H1 (cell line): ENCODE data around the gene TIAM2. TPM values are rescaled to one million over a fixed set of nuclear protein-coding genes. Genes with fewer than 3 reads are reported as not detected.

Experiments used
- CTCF ChIA-PET: fragments of 300-600 bp; sonication (Branson Sonifier 250); formaldehyde crosslinking; loops from one replicate; lab custom pipeline; 2021; ENCODE audit not compliant: partially characterized antibody; lab: Charles Lee
- POLR2A ChIA-PET: fragments of 300-600 bp; sonication (Branson Sonifier 250); formaldehyde crosslinking; loops from one replicate; lab custom pipeline; 2021; ENCODE audit warnings: inconsistent platforms; ENCODE audit not compliant: partially characterized antibody; lab: Charles Lee
- DNase-seq, 2 experiments: peaks; one replicate each; pipeline versions ENCODE4 v3.0.0 to v3.0.0-alpha.2; 2010 to 2022; ENCODE audit warnings: low spot score in 2 of 2, low read depth in 1 of 2, mixed read lengths in 1 of 2
- FAIRE-seq: peaks from 2 replicates; lab custom pipeline; 2011; peaks lifted over from hg19 to GRCh38; lab: Jason Lieb, UNC
- H2AFZ ChIP-seq: 2 replicates; pipeline ENCODE4 v1.8.1; 2012; ENCODE audit warnings: low read length, inconsistent platforms
- H2AK5ac ChIP-seq: 2 replicates; pipeline ENCODE4 v1.6.1; 2013; ENCODE audit warnings: low read depth, low read length
- H2BK120ac ChIP-seq: replicated peaks from 2 replicates; pipeline ENCODE3; 2013; ENCODE audit warnings: low read depth, low read length, inconsistent platforms
- H2BK12ac ChIP-seq: 2 replicates; pipeline ENCODE4 v1.6.1; 2013; ENCODE audit warnings: low read depth, low read length
- H2BK15ac ChIP-seq: 2 replicates; pipeline ENCODE4 v1.6.1; 2013; ENCODE audit warnings: low read length
- H2BK20ac ChIP-seq: 2 replicates; pipeline ENCODE4 v1.6.1; 2013; ENCODE audit warnings: low read length
- H2BK5ac ChIP-seq: 2 replicates; pipeline ENCODE4 v1.6.1; 2013; ENCODE audit warnings: low read depth, low read length
- H3K14ac ChIP-seq: 2 replicates; pipeline ENCODE4 v1.6.1; 2013; ENCODE audit warnings: inconsistent platforms; ENCODE audit not compliant: insufficient read length
- H3K18ac ChIP-seq: 2 replicates; pipeline ENCODE4 v1.6.1; 2013; ENCODE audit warnings: low read length; ENCODE audit errors: extremely low read depth
- H3K23ac ChIP-seq: 2 replicates; pipeline ENCODE4 v1.6.1; 2013; ENCODE audit warnings: inconsistent platforms; ENCODE audit not compliant: insufficient read length
- H3K23me2 ChIP-seq: 2 replicates; pipeline ENCODE4 v1.6.1; 2013; ENCODE audit warnings: low read depth, low read length
- H3K27ac ChIP-seq: 2 replicates; pipeline ENCODE4 v1.6.1; 2011; ENCODE audit warnings: low read depth, low read length, inconsistent platforms
- H3K27me3 ChIP-seq, 4 experiments: replicated peaks in 1 of 4; 1 replicate in 1 of 4; 2 replicates in 3 of 4; pipeline versions ENCODE4 v1.6.1 to v1.8.1; 2011 to 2013; ENCODE audit warnings: low read length in 3 of 4, mild to moderate bottlenecking in 3 of 4, inconsistent platforms in 2 of 4, mixed read lengths in 2 of 4, moderate library complexity in 1 of 4; ENCODE audit not compliant: control insufficient read depth in 3 of 4, insufficient read depth in 3 of 4; ENCODE audit errors: extremely low read depth in 1 of 4
- H3K36me3 ChIP-seq, 4 experiments: 2 replicates each; pipeline versions ENCODE4 v1.6.1 to v1.8.1; 2011 to 2013; ENCODE audit warnings: mild to moderate bottlenecking in 4 of 4, low read length in 3 of 4, moderate library complexity in 2 of 4, control low read depth in 1 of 4, inconsistent platforms in 1 of 4; ENCODE audit not compliant: insufficient read depth in 4 of 4, control insufficient read depth in 2 of 4
- H3K4ac ChIP-seq: replicated peaks from 2 replicates; pipeline ENCODE3; 2013; ENCODE audit warnings: low read length, low read depth, mixed read lengths, inconsistent platforms; ENCODE audit not compliant: insufficient read length
- H3K4me1 ChIP-seq, 4 experiments: replicated peaks in 1 of 4; 1 replicate in 1 of 4; 2 replicates in 3 of 4; pipeline versions ENCODE4 v1.6.1 to v1.8.1; 2011 to 2013; ENCODE audit warnings: low read length in 3 of 4, inconsistent platforms in 2 of 4, mixed read lengths in 1 of 4; ENCODE audit not compliant: insufficient read depth in 4 of 4, control insufficient read depth in 3 of 4
- H3K4me2 ChIP-seq, 2 experiments: 2 replicates each; pipeline versions ENCODE4 v1.6.1 to v1.8.1; 2011 to 2013; ENCODE audit warnings: low read depth in 2 of 2, low read length in 2 of 2, control low read depth in 1 of 2, inconsistent platforms in 1 of 2, mild to moderate bottlenecking in 1 of 2; ENCODE audit not compliant: insufficient read depth in 1 of 2
- H3K4me3 ChIP-seq, 4 experiments: fragments of 200-600, 300-600 bp in 1 of 4; sonication (generic), shearing (Covaris generic), sonication (Bioruptor Twin) in 1 of 4; 2 replicates each; pipeline versions ENCODE4 v1.5.1 to v1.8.1; 2011 to 2016; ENCODE audit warnings: low read length in 4 of 4, low read depth in 3 of 4, control low read depth in 2 of 4, inconsistent platforms in 2 of 4, mild to moderate bottlenecking in 2 of 4, mixed read lengths in 1 of 4, moderate library complexity in 1 of 4; ENCODE audit not compliant: insufficient read depth in 2 of 4; ENCODE audit errors: extremely low read depth in 1 of 4
- H3K56ac ChIP-seq: replicated peaks from 2 replicates; pipeline ENCODE3; 2013; ENCODE audit warnings: low read depth, mild to moderate bottlenecking, mixed read lengths, low read length, inconsistent platforms; ENCODE audit not compliant: insufficient read length
- H3K79me1 ChIP-seq: 2 replicates; pipeline ENCODE4 v1.6.1; 2013; ENCODE audit warnings: low read depth, low read length, control low read depth
- H3K79me2 ChIP-seq, 2 experiments: 2 replicates each; pipeline versions ENCODE4 v1.6.1 to v1.8.1; 2012 to 2013; ENCODE audit warnings: low read length in 2 of 2, mild to moderate bottlenecking in 2 of 2, inconsistent platforms in 1 of 2; ENCODE audit not compliant: insufficient read depth in 2 of 2, control insufficient read depth in 1 of 2
- H3K9ac ChIP-seq, 4 experiments: replicated peaks in 1 of 4; 1 replicate in 1 of 4; 2 replicates in 3 of 4; pipeline versions ENCODE4 v1.6.1 to v1.8.1; 2011 to 2013; ENCODE audit warnings: low read depth in 3 of 4, low read length in 3 of 4, control low read depth in 2 of 4, mild to moderate bottlenecking in 2 of 4, moderate library complexity in 2 of 4, inconsistent platforms in 1 of 4; ENCODE audit errors: extremely low read depth in 1 of 4
- H3K9me3 ChIP-seq, 2 experiments: 2 replicates each; pipeline versions ENCODE4 v1.6.1 to v1.8.1; 2012 to 2013; ENCODE audit warnings: mild to moderate bottlenecking in 2 of 2, moderate library complexity in 2 of 2, control low read depth in 1 of 2, inconsistent platforms in 1 of 2, low read depth in 1 of 2, low read length in 1 of 2, mixed read lengths in 1 of 2; ENCODE audit not compliant: insufficient read depth in 2 of 2
- H4K20me1 ChIP-seq, 2 experiments: replicated peaks in 1 of 2; 2 replicates each; pipeline versions ENCODE3 to v1.8.1; 2011 to 2013; ENCODE audit warnings: inconsistent platforms in 2 of 2, low read length in 2 of 2, mild to moderate bottlenecking in 1 of 2; ENCODE audit not compliant: insufficient read depth in 2 of 2, control insufficient read depth in 1 of 2
- H4K5ac ChIP-seq: 2 replicates; pipeline ENCODE4 v1.6.1; 2013; ENCODE audit warnings: low read length, low read depth, mixed read lengths, inconsistent platforms; ENCODE audit not compliant: insufficient read length
- H4K8ac ChIP-seq: 2 replicates; pipeline ENCODE4 v1.8.0; 2013; ENCODE audit warnings: mild to moderate bottlenecking, moderate library complexity, low read length, inconsistent platforms; ENCODE audit not compliant: insufficient read depth; ENCODE audit errors: extremely low read depth
- H4K91ac ChIP-seq: replicated peaks from 2 replicates; pipeline ENCODE3; 2013; ENCODE audit warnings: low read length, mixed read lengths, inconsistent platforms; ENCODE audit not compliant: insufficient read length
- ATF2 ChIP-seq: IDR thresholded peaks from 2 replicates; pipeline ENCODE4 v1.6.1; 2012; ENCODE audit warnings: low read length, inconsistent platforms
- BRCA1 ChIP-seq: IDR thresholded peaks from 2 replicates; pipeline ENCODE4 v1.6.1; 2012; ENCODE audit warnings: low read depth, low read length, improper control_type of control experiment
- CBX8 ChIP-seq: fragments of 300-800, 300-1000 bp; sonication (generic); IDR thresholded peaks from 2 replicates; pipeline ENCODE4 v1.7.1; 2016; ENCODE audit warnings: low read depth, low read length, borderline replicate concordance
- CREB1 ChIP-seq: IDR thresholded peaks from 2 replicates; pipeline ENCODE4 v1.6.1; 2012; ENCODE audit warnings: inconsistent platforms
- E2F6 ChIP-seq: IDR thresholded peaks from 2 replicates; pipeline ENCODE4 v1.6.1; 2012; ENCODE audit warnings: inconsistent platforms
- EGR1 ChIP-seq: IDR thresholded peaks from 2 replicates; pipeline ENCODE4 v1.6.1; 2011; ENCODE audit warnings: low read depth, low read length, borderline replicate concordance
- RAD21 ChIP-seq, 2 experiments: IDR thresholded peaks in 1 of 2; conservative IDR thresholded peaks in 1 of 2; 2 replicates each; pipeline ENCODE4 v1.6.1; 2011; ENCODE audit warnings: low read depth in 2 of 2, low read length in 2 of 2, improper control_type of control experiment in 1 of 2, inconsistent platforms in 1 of 2, mild to moderate bottlenecking in 1 of 2, moderate library complexity in 1 of 2
- TEAD4 ChIP-seq: IDR thresholded peaks from 2 replicates; pipeline ENCODE4 v1.6.1; 2012; ENCODE audit warnings: low read depth, low read length, inconsistent platforms, mixed read lengths
- whole genome bisulfite sequencing, 2 experiments: shearing (Covaris generic) in 1 of 2; methylation state at CpG; one replicate each; pipeline versions ENCODE4 v1.1.6 to v1.1.7; 2013 to 2015; ENCODE audit warnings: low lambda C conversion rate in 2 of 2, mixed read lengths in 2 of 2, inconsistent platforms in 1 of 2, low coverage in 1 of 2, missing lambda C conversion rate in 1 of 2; ENCODE audit not compliant: insufficient replicate concordance in 2 of 2, insufficient coverage in 1 of 2, insufficient read length in 1 of 2; ENCODE audit errors: extremely low coverage in 1 of 2, missing lambda C conversion rate in 1 of 2; 5-methylcytosine and 5-hydroxymethylcytosine counted together
- polyA plus RNA-seq, 7 experiments: library from polyadenylated mRNA; depleted of rRNA in 3 of 7; stranded (reverse) in 5 of 7; unstranded in 2 of 7; fragments of >200 nt in 5 of 7; fragments of 200-250 nt in 2 of 7; gene quantifications; 1 replicate in 5 of 7; 2 replicates in 1 of 7; 4 replicates in 1 of 7; pipeline versions ENCODE4 v1.2.1 to v1.2.3, GENCODE V29; 2011 to 2013; ENCODE audit warnings: missing spikeins in 2 of 7, mixed read lengths in 2 of 7
- total RNA-seq: library from RNA; stranded (reverse); fragmentation: NEBNext Ultra II Directional; extraction: Animal tissue kit (Norgen Biotek cat#: 25700); gene quantifications from 2 replicates; pipeline ENCODE4 v1.2.1, GENCODE V29; 2021

Gene TIAM2
- total and polyA plus RNA-seq, 2 of the 8 experiments (the other 6 are each of a cell fraction or from before 2014, with no cell fraction given) = 7.4 to 23.9 TPM

GRCh38 chr6:155245831-155246230 is 250.7 kb downstream of the TIAM2 start:
- H3K27ac ChIP-seq = no peak overlapping the region
- peaks cover 4 to 41% (median 14%) of the 10 kb centered on the region in 4 experiments; a peak in 6 of 8 replicates for H3K36me3 ChIP-seq
- H3K14ac ChIP-seq = no peak overlapping the region
- FAIRE-seq (no peak), DNase-seq (no peak)
- no peak overlapping the region for H4K8ac ChIP-seq
- H3K9ac ChIP-seq = no peak overlapping the region
- H3K4me3 ChIP-seq = no peak overlapping the region
- no peak overlapping the region for H3K23ac ChIP-seq
- no peaks in the 10 kb centered on the region for H3K79me2 ChIP-seq
- CTCF ChIA-PET = interaction anchor here (0.7 to 8.9 kb wide), 8 partner anchors 10 to 378 kb away, joined by 3 to 98 read pairs (median 27); no protein-coding TSS in a partner anchor
- H3K18ac ChIP-seq = no peak overlapping the region
- H2BK5ac ChIP-seq = no peak overlapping the region
- H3K56ac ChIP-seq = no peak overlapping the region
- H2BK12ac ChIP-seq = no peak overlapping the region
- H4K5ac ChIP-seq = no peak overlapping the region
- H2BK120ac ChIP-seq = no peak overlapping the region
- no peak overlapping the region for H2AK5ac ChIP-seq
- POLR2A ChIA-PET = interaction anchor here (1.6 kb wide), 1 partner anchor 11 kb away, joined by 6 read pairs; no protein-coding TSS in a partner anchor
- H3K23me2 ChIP-seq = no peaks in the 10 kb centered on the region
- no peaks in the 10 kb centered on the region for H3K27me3 ChIP-seq
- no peak overlapping the region for H3K4me2 ChIP-seq
- no peaks in the 10 kb centered on the region for H3K79me1 ChIP-seq
- H4K20me1 ChIP-seq = no peaks in the 10 kb centered on the region
- no peaks in the 10 kb centered on the region; a peak in 1 of 4 replicates for H3K9me3 ChIP-seq
- no peak overlapping the region for H2BK15ac ChIP-seq
- no peak overlapping the region for H4K91ac ChIP-seq
- H3K4ac ChIP-seq = no peak overlapping the region
- 87% methylated on average over 3 of the region's 3 CpGs; no CpG with 5 or more reads in 1 of the 2 experiments for WGBS, 2 experiments
- H3K4me1 ChIP-seq = 0 out of 7 replicates have a peak, but pooled peaks cover 0 to 3% (median 0%) of the 10 kb centered on the region in 4 experiments
- H2BK20ac ChIP-seq = no peak overlapping the region
- H2AFZ ChIP-seq = no peak overlapping the region
- TF ChIP-seq EGR1 (no peak), CBX8 (no peak), ATF2 (no peak), TEAD4 (no peak), BRCA1 (no peak), RAD21 (IDR thresholded peaks at IDR 0.05 in 1 of 2, conservative IDR thresholded peaks at IDR 0.05 in 1 of 2; ENCODE audit: low read depth in 2 of 2, low read length in 2 of 2) (no peak), E2F6 (no peak), CREB1 (no peak)
